OCI-LY3 (cell line): ENCODE measurements around the gene SLC12A8.

Experiments used
- EZH2phosphoT487 ChIP-seq: fragments of 200-600 bp; shearing (Covaris generic); IDR thresholded peaks from 2 replicates; pipeline ENCODE4 v1.6.1; 2018; ENCODE audit warnings: antibody characterized with exemption, mixed run types, low read depth
- TF ChIP-seq, protein P1 (sequence below): fragments of 200-600, 300-600 bp; sonication (generic); IDR thresholded peaks from 2 replicates; pipeline ENCODE4 v1.5.1; 2014; ENCODE audit warnings: antibody characterized with exemption, low read length, low read depth

DNA sequence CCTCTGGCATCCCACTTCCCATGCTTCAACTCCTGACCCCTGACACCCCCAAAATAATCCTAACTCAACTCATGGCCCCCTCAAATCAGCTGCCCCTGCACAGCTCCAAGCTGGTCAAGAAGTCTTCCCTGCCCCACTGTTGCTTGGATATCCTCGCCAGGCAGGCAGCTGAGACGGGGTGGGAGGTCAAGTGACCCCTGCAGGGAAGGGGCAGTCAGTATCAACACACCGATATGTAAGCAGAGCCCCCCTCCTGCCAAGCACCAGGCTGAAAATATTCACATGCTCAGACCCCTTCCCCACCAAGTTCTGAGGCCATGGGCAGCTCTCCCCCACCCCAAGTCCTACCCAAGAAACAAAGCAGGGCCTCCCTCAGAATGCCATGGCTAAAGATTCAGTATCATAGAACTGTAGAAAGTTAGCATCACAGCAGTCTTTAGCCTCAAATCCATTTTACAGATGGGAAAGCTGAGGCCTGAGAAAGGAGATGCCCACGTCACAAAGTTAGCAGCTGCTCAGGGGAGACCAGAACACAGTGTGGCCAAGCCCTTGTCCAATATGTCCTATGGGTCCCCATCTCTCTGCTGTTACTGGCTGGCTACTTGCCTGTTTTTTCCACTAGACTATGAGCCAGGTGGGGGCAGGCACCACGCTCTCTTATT is 67.8 kb downstream of the SLC12A8 start:
- TF ChIP-seq, protein P1, sequence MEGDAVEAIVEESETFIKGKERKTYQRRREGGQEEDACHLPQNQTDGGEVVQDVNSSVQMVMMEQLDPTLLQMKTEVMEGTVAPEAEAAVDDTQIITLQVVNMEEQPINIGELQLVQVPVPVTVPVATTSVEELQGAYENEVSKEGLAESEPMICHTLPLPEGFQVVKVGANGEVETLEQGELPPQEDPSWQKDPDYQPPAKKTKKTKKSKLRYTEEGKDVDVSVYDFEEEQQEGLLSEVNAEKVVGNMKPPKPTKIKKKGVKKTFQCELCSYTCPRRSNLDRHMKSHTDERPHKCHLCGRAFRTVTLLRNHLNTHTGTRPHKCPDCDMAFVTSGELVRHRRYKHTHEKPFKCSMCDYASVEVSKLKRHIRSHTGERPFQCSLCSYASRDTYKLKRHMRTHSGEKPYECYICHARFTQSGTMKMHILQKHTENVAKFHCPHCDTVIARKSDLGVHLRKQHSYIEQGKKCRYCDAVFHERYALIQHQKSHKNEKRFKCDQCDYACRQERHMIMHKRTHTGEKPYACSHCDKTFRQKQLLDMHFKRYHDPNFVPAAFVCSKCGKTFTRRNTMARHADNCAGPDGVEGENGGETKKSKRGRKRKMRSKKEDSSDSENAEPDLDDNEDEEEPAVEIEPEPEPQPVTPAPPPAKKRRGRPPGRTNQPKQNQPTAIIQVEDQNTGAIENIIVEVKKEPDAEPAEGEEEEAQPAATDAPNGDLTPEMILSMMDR = no peak
- TF ChIP-seq EZH2phosphoT487 = no peak
